Endothelial cell of umbilical vein (primary cell): Measurements from ENCODE around the gene MYLK. TPM values are rescaled to one million over a fixed set of nuclear protein-coding genes. Genes with fewer than 3 reads are reported as not detected.

Source experiments
- BruUV-seq: library from RNA; stranded (reverse); fragments of 400-500 nt; replicated peaks from 2 replicates; lab custom pipeline; 2021; lab: Mats Ljungman, UMichigan
- CTCF ChIA-PET: fragments of 300-600, 350-600 bp; sonication (Branson Sonifier 250); formaldehyde crosslinking; loops from one replicate; lab custom pipeline; 2021; ENCODE audit warnings: antibody characterized with exemption, inconsistent platforms; lab: Charles Lee
- POLR2A ChIA-PET: fragments of 300-600, 350-600 bp; sonication (Branson Sonifier 250); formaldehyde crosslinking; loops from one replicate; lab custom pipeline; 2021; ENCODE audit warnings: antibody characterized with exemption, inconsistent platforms; lab: Charles Lee
- DNase-seq: peaks from one replicate; pipeline ENCODE4 v3.0.0-alpha.2; 2011; ENCODE audit warnings: low read depth, low spot score
- FAIRE-seq: peaks from 2 replicates; lab custom pipeline; 2011; peaks lifted over from hg19 to GRCh38; lab: Jason Lieb, UNC
- H2AFZ ChIP-seq: 2 replicates; pipeline ENCODE4 v1.6.0; 2012; ENCODE audit warnings: low read depth, low read length, control low read depth, inconsistent platforms
- H3K27ac ChIP-seq: 2 replicates; pipeline ENCODE4 v1.5.1; 2011; ENCODE audit warnings: low read depth, mild to moderate bottlenecking, control low read depth, low read length, moderate library complexity; ENCODE audit not compliant: insufficient read depth
- H3K27me3 ChIP-seq, 2 experiments: 2 replicates each; pipeline versions ENCODE4 v1.6.0 to v1.6.1; 2011; ENCODE audit warnings: low read length in 2 of 2, mixed read lengths in 1 of 2; ENCODE audit not compliant: control insufficient read depth in 2 of 2, insufficient read depth in 2 of 2
- H3K36me3 ChIP-seq, 2 experiments: 2 replicates in 1 of 2; 3 replicates in 1 of 2; pipeline ENCODE4 v1.5.1; 2011; ENCODE audit warnings: low read length in 2 of 2, mild to moderate bottlenecking in 1 of 2, moderate library complexity in 1 of 2; ENCODE audit not compliant: control insufficient read depth in 2 of 2, insufficient read depth in 2 of 2; ENCODE audit errors: extremely low read depth in 1 of 2
- H3K4me1 ChIP-seq: 3 replicates; pipeline ENCODE4 v1.5.1; 2011; ENCODE audit warnings: mild to moderate bottlenecking, low read length; ENCODE audit not compliant: control insufficient read depth, insufficient read depth; ENCODE audit errors: extremely low read depth
- H3K4me2 ChIP-seq: 2 replicates; pipeline ENCODE4 v1.6.1; 2011; ENCODE audit warnings: low read length, control low read depth, mixed read lengths; ENCODE audit not compliant: insufficient read depth
- H3K4me3 ChIP-seq, 3 experiments: fragments of 200-600 bp in 1 of 3; sonication (generic), shearing (Covaris generic) in 1 of 3; replicated peaks in 1 of 3; 2 replicates each; pipeline ENCODE4 v1.5.1; 2011 to 2016; ENCODE audit warnings: control low read depth in 3 of 3, low read length in 3 of 3, mild to moderate bottlenecking in 2 of 3, inconsistent platforms in 1 of 3, low read depth in 1 of 3, moderate library complexity in 1 of 3; ENCODE audit not compliant: insufficient read depth in 1 of 3
- H3K79me2 ChIP-seq: 2 replicates; pipeline ENCODE4 v1.6.0; 2012; ENCODE audit warnings: low read length, inconsistent platforms; ENCODE audit not compliant: control insufficient read depth, insufficient read depth
- H3K9ac ChIP-seq: replicated peaks from 2 replicates; pipeline ENCODE3; 2011; ENCODE audit warnings: low read length, control low read depth; ENCODE audit not compliant: insufficient read depth; ENCODE audit errors: extremely low read depth
- H3K9me1 ChIP-seq: replicated peaks from 3 replicates; pipeline ENCODE4 v1.6.0; 2011; ENCODE audit warnings: mild to moderate bottlenecking, low read length; ENCODE audit not compliant: control insufficient read depth, insufficient read depth; ENCODE audit errors: extremely low read depth
- H3K9me3 ChIP-seq: replicated peaks from 2 replicates; pipeline ENCODE4 v1.5.1; 2012; ENCODE audit warnings: low read length, inconsistent platforms; ENCODE audit not compliant: control insufficient read depth, insufficient read depth
- H4K20me1 ChIP-seq: replicated peaks from 2 replicates; pipeline ENCODE3; 2011; ENCODE audit warnings: mild to moderate bottlenecking, low read length; ENCODE audit not compliant: control insufficient read depth, insufficient read depth; ENCODE audit errors: extremely low read depth
- EZH2 ChIP-seq: IDR thresholded peaks from 2 replicates; pipeline ENCODE4 v1.6.1; 2012; ENCODE audit warnings: borderline replicate concordance, low read depth, mild to moderate bottlenecking, moderate library complexity, low read length, inconsistent platforms; ENCODE audit not compliant: severe bottlenecking
- FOS ChIP-seq: IDR thresholded peaks from 2 replicates; pipeline ENCODE4 v1.6.1; 2011; ENCODE audit warnings: mild to moderate bottlenecking, low read length, moderate library complexity, borderline replicate concordance; ENCODE audit not compliant: insufficient read depth
- GATA2 ChIP-seq: IDR thresholded peaks from 2 replicates; pipeline ENCODE4 v1.7.0; 2011; ENCODE audit warnings: low read depth, mild to moderate bottlenecking, moderate library complexity, mixed read lengths, low read length; ENCODE audit not compliant: insufficient read length, insufficient read depth
- JUN ChIP-seq: IDR thresholded peaks from 2 replicates; pipeline ENCODE4 v1.6.1; 2011; ENCODE audit warnings: borderline replicate concordance, low read depth; ENCODE audit not compliant: insufficient read length, insufficient read depth
- POLR2A ChIP-seq: IDR thresholded peaks from 2 replicates; pipeline ENCODE4 v1.6.1; 2012; ENCODE audit warnings: low read depth, mild to moderate bottlenecking, control low read depth, low read length
- POLR2AphosphoS5 ChIP-seq: IDR thresholded peaks from 2 replicates; pipeline ENCODE4 v1.6.1; 2012; ENCODE audit warnings: low read depth, mild to moderate bottlenecking, control low read depth, low read length, moderate library complexity; ENCODE audit not compliant: insufficient read depth
- dilution Hi-C: fragments of 300-500 bp; cut with MboI; formaldehyde crosslinking; loops from one replicate; pipeline ENCODE4 v1.15.0; 2019; ENCODE audit warnings: low sequenced_read_pairs; ENCODE audit not compliant: extremely low pct_ligation_motif_present
- intact Hi-C: fragments of 100-400 bp; cut with micrococcal nuclease; formaldehyde crosslinking; loops from one replicate; pipeline ENCODE4 v1.10.0; 2022
- polyA plus RNA-seq, 4 experiments: library from polyadenylated mRNA; depleted of rRNA in 3 of 4; stranded (reverse) in 3 of 4; unstranded in 1 of 4; fragments of >200 nt; gene quantifications; 2 replicates each; pipeline versions ENCODE4 v1.2.1 to v1.2.3, GENCODE V29; 2011 to 2012; ENCODE audit warnings: missing spikeins in 1 of 4
- total RNA-seq: library from RNA; stranded (reverse); gene quantifications from 2 replicates; pipeline ENCODE4 v1.2.3, GENCODE V29; 2021
- TF ChIP-seq, protein P1 (sequence below): IDR thresholded peaks from 2 replicates; pipeline ENCODE4 v1.6.1; 2011; ENCODE audit not compliant: insufficient read depth, insufficient read length
- TF ChIP-seq, protein P2 (sequence below), 2 donors: IDR thresholded peaks; 1 replicate in 1 of 2; 2 replicates in 1 of 2; pipeline ENCODE4 v1.5.1; 2011; ENCODE audit warnings: low read length in 2 of 2, mild to moderate bottlenecking in 2 of 2, moderate library complexity in 2 of 2, control low read depth in 1 of 2, inconsistent platforms in 1 of 2, low read depth in 1 of 2; ENCODE audit not compliant: insufficient read depth in 1 of 2; ENCODE audit errors: extremely low read depth in 1 of 2

MYLK gene
- total and polyA plus RNA-seq, 2 donors (not counting 3 experiments of a cell fraction or from before 2014, with no cell fraction given), result 10.0 to 22.2 TPM

DNA sequence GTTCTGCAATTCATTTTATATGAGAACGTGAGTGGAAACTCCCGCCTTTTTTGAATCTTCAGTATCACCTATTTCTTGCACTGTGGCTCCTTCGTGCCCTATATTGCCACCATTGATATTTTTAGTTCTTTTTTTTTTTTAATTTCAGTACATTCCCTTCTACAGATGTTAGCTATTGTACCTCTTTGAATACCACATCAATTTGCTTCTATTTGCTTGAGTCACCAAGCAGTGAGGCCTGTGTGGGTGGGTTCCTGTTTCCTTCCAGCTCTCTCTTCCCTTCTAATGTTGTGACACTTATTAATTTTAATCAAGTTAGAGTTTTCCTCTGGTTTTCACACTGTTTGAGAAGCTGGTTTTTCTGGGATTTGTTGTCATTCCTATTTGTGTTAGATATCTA lies 308.0 kb downstream of the MYLK start:
- no peaks in the 10 kb centered on the region for H3K27me3 ChIP-seq
- FAIRE-seq (no peak), DNase-seq (peak; percentile 33)
- no peak overlapping the region for H3K27ac ChIP-seq
- POLR2A ChIA-PET, result no interaction called here
- no peak overlapping the region for H3K9ac ChIP-seq
- no TSS peak for BruUV-seq
- no peaks in the 10 kb centered on the region for H4K20me1 ChIP-seq
- TF ChIP-seq JUN (no peak), EZH2 (no peak), POLR2AphosphoS5 (no peak), FOS (no peak), GATA2 (no peak), POLR2A (no peak)
- TF ChIP-seq, protein P1, sequence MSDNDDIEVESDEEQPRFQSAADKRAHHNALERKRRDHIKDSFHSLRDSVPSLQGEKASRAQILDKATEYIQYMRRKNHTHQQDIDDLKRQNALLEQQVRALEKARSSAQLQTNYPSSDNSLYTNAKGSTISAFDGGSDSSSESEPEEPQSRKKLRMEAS, result no peak
- TF ChIP-seq, protein P2, sequence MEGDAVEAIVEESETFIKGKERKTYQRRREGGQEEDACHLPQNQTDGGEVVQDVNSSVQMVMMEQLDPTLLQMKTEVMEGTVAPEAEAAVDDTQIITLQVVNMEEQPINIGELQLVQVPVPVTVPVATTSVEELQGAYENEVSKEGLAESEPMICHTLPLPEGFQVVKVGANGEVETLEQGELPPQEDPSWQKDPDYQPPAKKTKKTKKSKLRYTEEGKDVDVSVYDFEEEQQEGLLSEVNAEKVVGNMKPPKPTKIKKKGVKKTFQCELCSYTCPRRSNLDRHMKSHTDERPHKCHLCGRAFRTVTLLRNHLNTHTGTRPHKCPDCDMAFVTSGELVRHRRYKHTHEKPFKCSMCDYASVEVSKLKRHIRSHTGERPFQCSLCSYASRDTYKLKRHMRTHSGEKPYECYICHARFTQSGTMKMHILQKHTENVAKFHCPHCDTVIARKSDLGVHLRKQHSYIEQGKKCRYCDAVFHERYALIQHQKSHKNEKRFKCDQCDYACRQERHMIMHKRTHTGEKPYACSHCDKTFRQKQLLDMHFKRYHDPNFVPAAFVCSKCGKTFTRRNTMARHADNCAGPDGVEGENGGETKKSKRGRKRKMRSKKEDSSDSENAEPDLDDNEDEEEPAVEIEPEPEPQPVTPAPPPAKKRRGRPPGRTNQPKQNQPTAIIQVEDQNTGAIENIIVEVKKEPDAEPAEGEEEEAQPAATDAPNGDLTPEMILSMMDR (IDR thresholded peaks at IDR 0.05; ENCODE audit: extremely low read depth in 1 of 2, insufficient read depth in 1 of 2, low read depth in 1 of 2, low read length in 2 of 2), result no peak
- no peaks in the 10 kb centered on the region for H3K9me3 ChIP-seq
- no peaks in the 10 kb centered on the region for H3K79me2 ChIP-seq
- CTCF ChIA-PET, result interaction anchor here (0.8 to 2.5 kb wide), 6 partner anchors 8 to 148 kb away, joined by 3 to 11 read pairs (median 6); partner anchors contain the start of gene HACD2
- no peak overlapping the region for H3K4me3 ChIP-seq
- dilution Hi-C loops (no loop called here), intact Hi-C loops (no loop called here)
- H3K9me1 ChIP-seq, result no peaks in the 10 kb centered on the region
- H3K4me2 ChIP-seq, result no peak overlapping the region
- no peak overlapping the region for H2AFZ ChIP-seq
- no peaks in the 10 kb centered on the region for H3K4me1 ChIP-seq
- peaks cover 0 to 2% of the 10 kb centered on the region in 2 experiments for H3K36me3 ChIP-seq
